Pancreas (tissue), 10 donors: ENCODE results near the gene GPR39. TPM values are rescaled to one million over a fixed set of nuclear protein-coding genes. Genes with fewer than 3 reads are reported as not detected.

ENCODE experiments used
- ATAC-seq, 4 donors: fragments of 200-7000 bp; cut with Tn5 transposase; one replicate each; pipeline versions ENCODE4 v1.8.0 to v1.9.1; 2020; ENCODE audit warnings: mild to moderate bottlenecking in 4 of 4, moderate library complexity in 4 of 4
- DNase-seq, 6 donors: peaks; one replicate each; pipeline ENCODE4 v3.0.0-alpha.2; 2020
- FAIRE-seq: peaks from 2 replicates; lab custom pipeline; 2012; peaks lifted over from hg19 to GRCh38; lab: Jason Lieb, UNC
- H3K27ac ChIP-seq, 4 donors: fragments of 200-600 bp; sonication (generic); 1 replicate in 3 of 4; 2 replicates in 1 of 4; pipeline versions ENCODE4 v1.5.0 to v1.8.0; 2020
- H3K27me3 ChIP-seq, 4 donors: fragments of 200-600 bp; one replicate each; pipeline ENCODE4 v1.8.0; 2021
- H3K36me3 ChIP-seq, 3 donors: fragments of 200-600 bp; sonication (generic) in 1 of 3; one replicate each; pipeline versions ENCODE4 v1.5.0 to v1.8.0; 2020 to 2021
- H3K4me1 ChIP-seq, 3 donors: fragments of 200-600 bp; one replicate each; pipeline ENCODE4 v1.8.0; 2021
- H3K4me3 ChIP-seq, 4 donors: fragments of 200-600 bp; sonication (generic) in 2 of 4; one replicate each; pipeline versions ENCODE4 v1.5.0 to v1.8.0; 2020 to 2021
- H3K9me3 ChIP-seq, 4 donors: fragments of 200-600 bp; one replicate each; pipeline ENCODE4 v1.8.0; 2021
- whole genome bisulfite sequencing, 2 donors: extraction: QIAGEN DNeasy Blood & Tissue Kit; methylation state at CpG; one replicate each; pipeline ENCODE4 v1.1.7; 2013; 5-methylcytosine and 5-hydroxymethylcytosine counted together
- intact Hi-C, 3 donors: fragments of 100-400 bp; cut with DNase I; formaldehyde crosslinking; loops; one replicate each; pipeline versions ENCODE4 v1.11.1 to v1.14.2; 2022
- polyA plus RNA-seq, 2 donors: library from polyadenylated mRNA; stranded (reverse); fragments of 200-250 nt; gene quantifications; one replicate each; pipeline ENCODE4 v1.2.3, GENCODE V29; 2013
- total RNA-seq, 6 donors: library from RNA; stranded (reverse); fragmentation: NEBNext Ultra II Directional in 4 of 6; extraction: Animal tissue kit (Norgen Biotek cat#: 25700) in 4 of 6; gene quantifications; one replicate each; pipeline versions ENCODE4 v1.2.1 to v1.2.4, GENCODE V29; 2021 to 2023
- TF ChIP-seq, protein P1 (sequence below), 4 donors: fragments of 200-600 bp; sonication (generic) in 3 of 4; IDR thresholded peaks; one replicate each; pipeline versions ENCODE4 v1.5.0 to v1.8.0; 2021; ENCODE audit warnings: antibody characterized with exemption in 4 of 4
- donor health status: healthy with polysubstance abuse.
- donor health status: DM: no; HTN: no; CAD: no; lungs with moderate emphysema.
- donor health status: DM: no; HTN: no; CAD: no.
- donor health status: control.
- donor health status: control.
- donor health status: Bipolar disorder and iron deficiency.
- donor health status: DM: yes; HTN: yes; CAD: no.
- donor health status: DM: no; HTN: no; CAD: no.
- donor health status: DM: no; HTN: no; CAD: no.
- donor health status: DM: yes; HTN: yes; CAD: no.

GPR39 gene
- total and polyA plus RNA-seq, 8 donors, result 2.3 to 8.1 (median 3.9) TPM

- peak in 3 of 4 donors; percentile 28 to 69 (median 65) for ATAC-seq
- no peak for DNase-seq
- no peaks in the 10 kb centered on the region for H3K9me3 ChIP-seq
- H3K27ac ChIP-seq, result no peak overlapping the region
- TF ChIP-seq, protein P1, sequence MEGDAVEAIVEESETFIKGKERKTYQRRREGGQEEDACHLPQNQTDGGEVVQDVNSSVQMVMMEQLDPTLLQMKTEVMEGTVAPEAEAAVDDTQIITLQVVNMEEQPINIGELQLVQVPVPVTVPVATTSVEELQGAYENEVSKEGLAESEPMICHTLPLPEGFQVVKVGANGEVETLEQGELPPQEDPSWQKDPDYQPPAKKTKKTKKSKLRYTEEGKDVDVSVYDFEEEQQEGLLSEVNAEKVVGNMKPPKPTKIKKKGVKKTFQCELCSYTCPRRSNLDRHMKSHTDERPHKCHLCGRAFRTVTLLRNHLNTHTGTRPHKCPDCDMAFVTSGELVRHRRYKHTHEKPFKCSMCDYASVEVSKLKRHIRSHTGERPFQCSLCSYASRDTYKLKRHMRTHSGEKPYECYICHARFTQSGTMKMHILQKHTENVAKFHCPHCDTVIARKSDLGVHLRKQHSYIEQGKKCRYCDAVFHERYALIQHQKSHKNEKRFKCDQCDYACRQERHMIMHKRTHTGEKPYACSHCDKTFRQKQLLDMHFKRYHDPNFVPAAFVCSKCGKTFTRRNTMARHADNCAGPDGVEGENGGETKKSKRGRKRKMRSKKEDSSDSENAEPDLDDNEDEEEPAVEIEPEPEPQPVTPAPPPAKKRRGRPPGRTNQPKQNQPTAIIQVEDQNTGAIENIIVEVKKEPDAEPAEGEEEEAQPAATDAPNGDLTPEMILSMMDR (IDR thresholded peaks at IDR 0.05), result no peak
- H3K27me3 ChIP-seq, result no peaks in the 10 kb centered on the region
- no peaks in the 10 kb centered on the region for H3K4me1 ChIP-seq
- no peak overlapping the region for H3K4me3 ChIP-seq
- no peaks in the 10 kb centered on the region for H3K36me3 ChIP-seq
- no peak for FAIRE-seq
- intact Hi-C loops, result no loop called here
- 80 to 82% methylated on average over 2 of the region's 2 CpGs for WGBS, 2 donors
Measured at GRCh38 chr2:132374551-132374950, 42.1 kb upstream of the GPR39 start.

DNA sequence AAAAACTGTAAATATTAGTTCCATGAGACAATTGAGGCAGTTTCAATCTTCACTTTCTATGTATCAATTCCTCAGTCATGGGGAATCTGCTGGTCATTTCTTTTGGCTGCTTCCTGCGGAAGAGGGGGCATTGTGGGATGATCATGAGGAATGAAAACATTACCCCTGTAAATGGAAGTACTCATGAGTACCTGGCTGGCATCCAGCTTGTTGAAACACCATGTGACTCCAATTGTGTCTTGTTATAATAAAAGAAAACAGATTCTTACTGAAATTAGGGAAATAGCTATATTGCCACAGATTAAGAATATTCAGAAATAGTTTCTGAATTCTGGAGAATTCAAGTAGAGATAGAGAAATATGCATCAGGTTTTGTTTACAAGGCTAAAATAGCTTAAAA lies 41.6 kb upstream of the GPR39 start:
- H3K4me1 ChIP-seq, result no peaks in the 10 kb centered on the region
- H3K9me3 ChIP-seq, result no peaks in the 10 kb centered on the region
- no peaks in the 10 kb centered on the region for H3K27me3 ChIP-seq
- no peak overlapping the region for H3K4me3 ChIP-seq
- no peak for ATAC-seq
- no peak overlapping the region for H3K27ac ChIP-seq
- H3K36me3 ChIP-seq, result no peaks in the 10 kb centered on the region
- FAIRE-seq, result no peak
- 73 to 77% methylated on average over 1 of the region's 1 CpG for WGBS, 2 donors
- TF ChIP-seq, protein P1 (IDR thresholded peaks at IDR 0.05), result no peak
- no peak for DNase-seq
- intact Hi-C loops, result no loop called here

DNA sequence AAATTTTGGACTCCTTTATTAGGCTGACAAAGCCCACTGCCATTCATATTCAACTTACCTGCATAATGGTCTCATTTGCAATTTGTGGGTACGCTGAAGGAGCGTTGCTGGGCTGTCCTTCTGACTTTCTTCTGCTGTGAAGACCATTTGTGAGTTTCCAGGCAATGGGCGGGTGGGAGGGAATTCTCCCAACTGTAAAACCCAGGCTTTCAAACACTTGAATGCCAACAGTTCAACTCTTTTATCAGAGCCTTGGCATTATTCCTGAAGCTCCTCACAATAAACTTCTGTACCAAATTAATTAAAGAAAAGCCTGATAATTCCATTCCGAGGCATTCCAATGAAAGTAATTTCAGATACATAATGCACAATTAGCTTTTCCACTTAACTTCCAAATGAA lies 35.2 kb upstream of the GPR39 start:
- DNase-seq (no peak), FAIRE-seq (no peak), ATAC-seq (no peak)
- intact Hi-C loops, result no loop called here
- H3K9me3 ChIP-seq, result no peaks in the 10 kb centered on the region
- TF ChIP-seq, protein P1 (IDR thresholded peaks at IDR 0.05), result no peak
- no peak overlapping the region for H3K4me3 ChIP-seq
- H3K27me3 ChIP-seq, result no peaks in the 10 kb centered on the region
- no peaks in the 10 kb centered on the region for H3K36me3 ChIP-seq
- no peaks in the 10 kb centered on the region for H3K4me1 ChIP-seq
- H3K27ac ChIP-seq, result no peak overlapping the region
- 74 to 82% methylated on average over 4 of the region's 4 CpGs for WGBS, 2 donors

GRCh38 chr2:132383956-132384355 lies 32.6 kb upstream of the GPR39 start:
- peak in 1 of 4 donors; percentile 16 for ATAC-seq
- Histone ChIP-seq H3K36me3 (no peaks in the 10 kb centered on the region), H3K4me1 (no peaks in the 10 kb centered on the region), H3K9me3 (no peaks in the 10 kb centered on the region), H3K4me3 (no peak overlapping the region), H3K27me3 (no peaks in the 10 kb centered on the region), H3K27ac (no peak overlapping the region)
- intact Hi-C loops, result no loop called here
- no peak for FAIRE-seq
- 56 to 70% methylated on average over 8 of the region's 8 CpGs for WGBS, 2 donors
- TF ChIP-seq, protein P1 (IDR thresholded peaks at IDR 0.05), result no peak
- no peak for DNase-seq

- Histone ChIP-seq H3K36me3 (no peaks in the 10 kb centered on the region), H3K4me3 (no peak overlapping the region), H3K27ac (no peak overlapping the region), H3K9me3 (no peaks in the 10 kb centered on the region), H3K4me1 (no peaks in the 10 kb centered on the region), H3K27me3 (no peaks in the 10 kb centered on the region)
- intact Hi-C loops, result no loop called here
- DNase-seq (no peak), FAIRE-seq (no peak), ATAC-seq (peak in 3 of 4 donors; percentile 11 to 76 (median 60))
- 60 to 64% methylated on average over 4 of the region's 4 CpGs for WGBS, 2 donors
- TF ChIP-seq, protein P1 (IDR thresholded peaks at IDR 0.05), result no peak
Measured at GRCh38 chr2:132384491-132385151, 32.0 kb upstream of the GPR39 start.
